ENCODE data around the gene ZNF765.
A peak's percentile ranks its signal among the peaks of the same experiment; 100 is the strongest.
"Not testable (repeated sequence)": the region's sequence is repeated elsewhere in the genome, so short reads cannot be mapped to it uniquely, and the experiment has no call there.

ZNF765 gene

DNA sequence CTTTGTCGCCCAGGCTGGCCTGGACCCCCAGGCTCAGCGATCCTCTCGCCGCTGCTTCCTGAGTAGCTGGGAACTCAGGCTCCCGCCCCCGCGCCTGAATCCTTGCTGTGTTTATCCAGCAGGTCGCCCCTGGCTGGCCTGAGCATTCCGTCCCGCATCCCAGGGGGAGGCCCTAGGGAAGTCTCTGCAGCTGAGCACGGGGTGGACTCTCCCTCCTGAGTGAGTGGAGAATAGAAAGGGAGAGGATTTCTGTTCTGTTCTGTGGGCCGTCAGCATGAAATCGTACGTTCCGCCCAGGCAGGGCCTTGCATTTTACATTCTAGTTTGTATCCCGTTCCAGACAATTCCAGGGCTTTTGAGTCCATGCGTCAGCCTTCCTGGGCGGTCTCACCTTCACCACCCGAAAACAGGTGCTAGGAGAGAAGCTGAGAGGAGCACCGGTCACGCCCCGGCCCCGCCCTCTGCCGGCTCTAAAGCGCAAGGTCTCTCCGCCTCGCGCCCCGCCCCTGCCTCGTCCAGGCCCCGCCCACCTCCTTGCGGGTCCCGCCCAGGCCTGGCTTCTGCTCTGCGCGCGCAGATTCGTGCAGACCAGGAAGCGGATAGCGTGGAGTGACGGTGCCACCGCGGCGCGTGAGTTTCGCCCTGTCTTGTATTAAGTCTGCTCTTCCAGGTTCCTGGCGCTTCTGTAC, 36.6 kb downstream of the ZNF765 start, which contains the start of gene ZNF761:
Gene ZNF761 (plus strand): TSS at position 586 of the 689 bp plus-strand sequence. CDS start 15,285 bp downstream, outside the sequence.
- DNase-seq (peak; percentile 97 to 99 (median 99)), ATAC-seq (replicated peaks) (peak; percentile 98)
- H3K4me1 Mint-ChIP-seq (ENCODE audit: low read depth in 2 of 2) = peaks cover 20 to 31% of the 10 kb centered on the region in 2 donors
- no peaks in the 10 kb centered on the region for H3K9me3 Mint-ChIP-seq
- H3K36me3 Mint-ChIP-seq (ENCODE audit: insufficient read depth) = peaks cover 17% of the 10 kb centered on the region
- H3K27me3 Mint-ChIP-seq = no peaks in the 10 kb centered on the region
- H3K27ac Mint-ChIP-seq = peak within 1 kb of the TSS; percentile 90 to 96
- peak within 1 kb of the TSS; percentile 82 to 87 for H3K4me3 Mint-ChIP-seq

DNA sequence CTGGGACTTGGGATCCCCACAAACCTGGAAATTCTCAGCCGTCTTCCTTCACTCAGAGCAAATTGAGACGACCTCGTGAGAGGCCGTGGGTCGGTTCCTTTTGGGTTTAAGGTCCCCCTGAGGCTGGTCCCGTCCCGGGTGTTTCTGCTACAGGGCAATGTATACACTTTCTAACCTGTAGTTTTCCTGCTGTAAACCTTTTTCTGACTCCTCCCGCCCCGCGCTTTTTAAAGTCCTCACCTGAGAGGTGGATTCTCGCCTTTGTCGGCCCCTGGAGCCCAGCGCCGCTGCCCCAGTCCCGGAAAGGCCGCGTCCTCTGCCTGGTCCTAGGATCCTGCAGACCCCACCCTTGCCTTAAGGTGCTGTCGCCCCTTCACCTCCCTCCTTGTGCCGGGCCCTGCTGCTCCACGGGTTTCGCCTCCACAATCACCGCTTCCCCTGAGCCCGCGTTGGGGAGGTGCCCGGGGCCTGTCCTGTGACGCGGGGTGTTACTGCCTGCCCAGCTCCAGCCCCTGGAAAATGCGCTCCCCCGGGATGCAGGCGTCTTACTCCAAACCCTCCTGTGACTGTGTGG, 37.2 kb downstream of the ZNF765 start:
- Mint-ChIP-seq H3K27me3 (no peaks in the 10 kb centered on the region), H3K9me3 (no peaks in the 10 kb centered on the region), H3K4me1 (ENCODE audit: low read depth in 2 of 2) (peaks cover 20 to 31% of the 10 kb centered on the region in 2 donors), H3K27ac (peak overlapping the region; percentile 90 to 96), H3K4me3 (peak overlapping the region; percentile 82 to 87), H3K36me3 (ENCODE audit: insufficient read depth) (peaks cover 17% of the 10 kb centered on the region)
- ATAC-seq (replicated peaks) (peak; percentile 42), DNase-seq (no peak)

DNA sequence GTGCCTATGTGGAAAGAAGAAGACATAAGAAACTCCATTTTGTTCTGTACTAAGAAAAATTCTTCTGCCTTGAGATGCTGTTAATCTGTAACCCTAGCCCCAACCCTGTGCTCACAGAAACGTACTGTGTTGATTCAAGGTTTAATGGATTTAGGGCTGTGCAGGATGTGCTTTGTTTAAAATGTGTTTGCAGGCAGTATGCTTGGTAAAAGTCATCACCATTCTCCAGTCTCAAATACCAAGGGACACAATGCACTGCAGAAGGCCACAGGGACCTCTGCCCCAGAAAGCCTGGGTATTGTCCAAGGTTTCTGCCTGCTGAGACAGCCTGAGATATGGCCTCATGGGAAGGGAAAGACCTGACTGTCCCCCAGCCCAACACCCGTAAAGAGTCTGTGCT, 48.9 kb downstream of the ZNF765 start:
- Mint-ChIP-seq H3K9me3 (peaks cover 1 to 30% of the 10 kb centered on the region in 2 donors), H3K36me3 (ENCODE audit: insufficient read depth) (peaks cover 31% of the 10 kb centered on the region)
- not testable (repeated sequence) for H3K27me3 Mint-ChIP-seq; ATAC-seq (replicated peaks); H3K27ac Mint-ChIP-seq; DNase-seq; H3K4me1 Mint-ChIP-seq (ENCODE audit: low read depth in 2 of 2); H3K4me3 Mint-ChIP-seq

DNA sequence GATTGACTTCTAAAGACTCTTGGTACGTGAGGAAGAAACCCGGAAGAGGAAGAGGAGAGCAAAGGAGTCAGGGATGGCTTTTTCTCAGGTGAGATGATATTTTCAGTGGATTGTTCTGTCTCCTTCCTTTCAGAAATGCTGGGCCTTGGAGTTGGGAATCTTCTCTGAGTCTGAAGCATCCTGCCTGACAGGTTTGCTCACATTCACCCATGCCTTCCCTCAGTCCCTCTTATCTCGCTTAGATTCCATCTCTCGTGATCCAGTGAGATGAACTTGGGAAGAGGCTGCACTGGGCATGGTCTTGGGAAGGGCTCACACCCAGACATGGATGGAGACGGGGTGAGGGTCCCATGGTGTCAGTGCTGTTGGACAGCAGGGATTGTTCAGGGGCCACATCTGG, 52.2 kb downstream of the ZNF765 start:
- not testable (repeated sequence) for ATAC-seq (replicated peaks); H3K27me3 Mint-ChIP-seq
- peaks cover 1 to 23% of the 10 kb centered on the region in 2 donors for H3K9me3 Mint-ChIP-seq

DNA sequence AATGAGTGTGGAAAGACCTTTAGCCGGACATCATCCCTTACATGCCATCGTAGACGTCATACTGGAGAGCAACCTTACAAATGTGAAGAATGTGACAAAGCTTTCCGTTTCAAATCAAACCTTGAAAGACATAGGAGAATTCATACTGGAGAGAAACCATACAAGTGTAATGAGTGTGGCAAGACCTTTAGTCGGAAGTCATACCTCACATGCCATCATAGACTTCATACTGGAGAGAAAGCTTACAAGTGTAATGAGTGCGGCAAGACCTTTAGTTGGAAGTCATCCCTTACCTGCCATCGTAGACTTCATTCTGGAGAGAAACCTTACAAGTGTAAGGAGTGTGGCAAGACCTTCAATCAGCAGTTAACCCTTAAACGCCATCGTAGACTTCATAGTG, 60.9 kb downstream of the ZNF765 start:
- Mint-ChIP-seq H3K4me3 (no peak overlapping the region), H3K9me3 (peaks cover 23 to 36% of the 10 kb centered on the region in 2 donors), H3K27me3 (no peaks in the 10 kb centered on the region), H3K4me1 (ENCODE audit: low read depth in 2 of 2) (no peaks in the 10 kb centered on the region), H3K36me3 (ENCODE audit: insufficient read depth) (peaks cover 40% of the 10 kb centered on the region), H3K27ac (no peak overlapping the region)
- DNase-seq (no peak), ATAC-seq (replicated peaks) (no peak)

More for the DNA sequence above, 52.2 kb downstream of the ZNF765 start:
- not testable (repeated sequence) for H3K4me3 Mint-ChIP-seq; DNase-seq; H3K4me1 Mint-ChIP-seq (ENCODE audit: low read depth in 2 of 2); H3K27ac Mint-ChIP-seq
- peaks cover 43% of the 10 kb centered on the region for H3K36me3 Mint-ChIP-seq (ENCODE audit: insufficient read depth)

DNA sequence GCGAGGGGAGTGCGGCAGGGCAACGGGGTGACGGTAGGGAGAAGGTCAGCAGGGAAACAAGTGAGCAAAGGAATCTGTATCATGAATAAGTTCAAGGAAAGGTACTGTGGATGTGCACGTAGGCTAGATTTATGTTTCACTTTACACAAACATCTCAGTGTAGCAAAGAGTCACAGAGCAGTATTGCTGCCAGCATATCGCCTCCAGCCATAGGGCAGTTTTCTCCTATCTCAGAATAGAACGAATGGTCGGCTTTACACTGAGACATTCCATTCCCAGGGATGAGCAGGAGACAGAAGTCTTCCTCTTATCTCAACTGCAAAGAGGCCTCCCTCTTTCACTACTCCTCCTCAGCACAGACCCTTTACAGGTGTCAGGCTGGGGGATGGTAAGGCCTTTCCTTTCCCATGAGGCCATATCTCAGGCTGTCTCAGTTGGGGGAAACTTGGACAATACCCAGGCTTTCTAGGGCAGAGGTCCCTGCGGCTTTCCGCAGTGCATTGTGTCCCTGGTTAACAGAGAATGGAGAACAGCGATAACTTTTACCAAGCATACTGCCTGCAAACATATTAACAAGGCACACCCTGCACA, 65.3 kb downstream of the ZNF765 start:
- peaks cover 31 to 48% of the 10 kb centered on the region in 2 donors for H3K9me3 Mint-ChIP-seq
- H3K36me3 Mint-ChIP-seq (ENCODE audit: insufficient read depth) = not testable (repeated sequence)

DNA sequence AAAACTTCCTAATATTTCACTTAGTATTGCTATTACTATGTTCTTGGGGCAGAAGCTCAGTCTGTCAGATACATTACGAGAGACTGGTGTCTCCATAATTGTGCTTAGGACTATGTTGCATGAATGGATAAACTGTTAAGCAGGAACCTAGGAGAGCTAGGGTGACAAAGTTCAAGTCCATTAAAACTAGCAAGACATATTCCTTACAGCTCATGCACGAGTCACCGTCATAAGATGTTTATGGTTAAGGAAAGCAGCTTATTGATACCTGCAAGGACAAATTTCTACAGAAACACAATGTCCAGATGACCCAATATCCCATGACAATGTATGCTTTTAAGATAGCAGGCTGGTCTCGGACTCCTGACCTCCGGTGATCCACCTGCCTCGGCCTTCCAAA, 66.9 kb downstream of the ZNF765 start:
- DNase-seq (no peak), ATAC-seq (replicated peaks) (no peak)
- Mint-ChIP-seq H3K9me3 (peaks cover 17 to 31% of the 10 kb centered on the region in 2 donors), H3K27me3 (peaks cover 11 to 19% of the 10 kb centered on the region in 2 donors), H3K27ac (no peak overlapping the region), H3K36me3 (ENCODE audit: insufficient read depth) (no peaks in the 10 kb centered on the region), H3K4me1 (ENCODE audit: low read depth in 2 of 2) (peaks cover 0 to 5% of the 10 kb centered on the region in 2 donors), H3K4me3 (no peak overlapping the region)

More for the DNA sequence above, 65.3 kb downstream of the ZNF765 start:
- not testable (repeated sequence) for ATAC-seq (replicated peaks); H3K4me3 Mint-ChIP-seq; DNase-seq; H3K4me1 Mint-ChIP-seq (ENCODE audit: low read depth in 2 of 2); H3K27ac Mint-ChIP-seq
- H3K27me3 Mint-ChIP-seq = peaks cover 11 to 19% of the 10 kb centered on the region in 2 donors

DNA sequence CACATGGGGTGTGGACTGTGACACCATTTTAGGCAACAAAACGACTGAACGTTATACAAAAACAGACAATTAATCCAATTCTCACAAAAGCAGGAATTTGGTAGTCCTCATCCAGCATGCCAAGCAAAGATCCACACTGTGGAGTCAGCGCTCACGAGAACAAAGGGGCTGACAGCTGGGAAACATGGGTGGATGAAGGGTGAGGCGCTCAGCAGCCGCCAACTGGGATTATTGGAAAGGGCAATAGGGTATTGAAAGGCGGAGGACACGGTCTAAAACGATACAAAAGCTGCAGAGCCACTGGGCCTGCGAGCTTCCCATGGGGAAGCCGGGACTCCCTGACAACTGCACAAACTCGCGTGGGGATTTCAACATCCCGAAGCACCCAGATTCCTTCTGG, 67.9 kb downstream of the ZNF765 start:
- H3K9me3 Mint-ChIP-seq = peaks cover 14 to 28% of the 10 kb centered on the region in 2 donors
- ATAC-seq (replicated peaks) (no peak), DNase-seq (no peak)
- H3K4me3 Mint-ChIP-seq = no peak overlapping the region
- H3K27ac Mint-ChIP-seq = no peak overlapping the region
- peaks cover 0 to 6% of the 10 kb centered on the region in 2 donors for H3K4me1 Mint-ChIP-seq (ENCODE audit: low read depth in 2 of 2)
- H3K36me3 Mint-ChIP-seq (ENCODE audit: insufficient read depth) = no peaks in the 10 kb centered on the region
- peaks cover 11 to 19% of the 10 kb centered on the region in 2 donors for H3K27me3 Mint-ChIP-seq

DNA sequence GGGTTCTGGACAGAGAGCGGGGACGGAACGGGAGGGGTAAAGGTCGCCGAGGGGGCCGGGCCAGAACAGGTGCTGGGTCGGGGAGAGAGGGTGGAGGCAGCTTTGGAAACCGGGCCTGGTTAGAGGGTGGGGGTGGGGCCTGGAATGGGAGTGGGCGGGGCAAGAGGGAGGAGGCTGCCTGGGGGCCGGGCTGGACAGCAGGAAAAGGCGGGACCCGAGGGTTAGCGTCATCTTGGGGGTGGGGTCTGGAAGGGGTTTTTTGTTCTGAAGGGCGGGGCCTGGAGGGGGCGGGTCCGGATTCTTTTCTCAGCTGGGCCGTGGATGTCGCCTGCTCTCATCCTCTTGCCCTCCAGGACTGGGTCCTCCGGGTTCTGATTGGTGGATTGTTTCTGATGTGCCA, 68.3 kb downstream of the ZNF765 start:
- no peak for ATAC-seq (replicated peaks)
- Mint-ChIP-seq H3K9me3 (peaks cover 14 to 28% of the 10 kb centered on the region in 2 donors), H3K27ac (no peak overlapping the region), H3K36me3 (ENCODE audit: insufficient read depth) (no peaks in the 10 kb centered on the region), H3K4me1 (ENCODE audit: low read depth in 2 of 2) (peaks cover 2 to 10% of the 10 kb centered on the region in 2 donors), H3K27me3 (peaks cover 11 to 19% of the 10 kb centered on the region in 2 donors), H3K4me3 (no peak overlapping the region)
- DNase-seq = no peak

DNA sequence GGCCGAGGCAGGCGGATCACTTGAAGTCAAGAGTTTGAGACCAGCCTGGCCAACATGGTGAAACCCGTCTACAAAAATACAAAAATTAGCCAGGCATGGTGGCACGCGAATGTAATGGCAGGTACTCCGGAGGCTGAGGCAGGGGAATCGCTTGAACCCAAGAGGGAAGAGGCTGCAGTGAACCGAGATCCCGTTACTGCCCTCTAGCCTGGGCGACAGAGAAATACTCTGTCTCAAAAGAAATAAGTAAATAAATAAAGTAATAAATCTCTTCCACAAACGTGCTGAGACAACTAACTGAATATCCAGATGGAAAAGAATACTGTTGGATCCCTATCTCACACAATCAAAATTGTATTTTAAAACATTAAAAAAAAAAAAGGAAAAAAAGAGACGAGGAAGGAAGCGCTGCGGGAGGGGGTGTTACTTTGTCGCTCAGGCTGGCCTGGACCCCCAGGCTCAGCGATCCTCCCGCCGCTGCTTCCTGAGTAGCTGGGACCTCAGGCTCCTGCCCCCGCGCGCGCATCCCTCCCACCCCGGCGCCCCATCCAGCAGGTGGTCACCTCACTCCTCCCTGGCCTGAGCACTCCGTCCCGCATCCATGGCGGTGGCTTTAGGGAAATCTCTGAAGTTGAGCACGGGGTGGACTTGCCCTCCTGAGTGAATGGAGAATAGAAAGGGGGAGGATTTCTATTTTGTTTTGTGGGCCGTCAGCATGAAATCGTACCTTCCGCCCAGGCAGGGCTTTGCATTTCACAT, 72.0 kb downstream of the ZNF765 start:
- Mint-ChIP-seq H3K27me3 (peaks cover 11 to 19% of the 10 kb centered on the region in 2 donors), H3K27ac (peak overlapping the region in 1 of 2 donors; percentile 84), H3K9me3 (peaks cover 10 to 23% of the 10 kb centered on the region in 2 donors), H3K4me3 (peak overlapping the region; percentile 84 to 89), H3K36me3 (ENCODE audit: insufficient read depth) (no peaks in the 10 kb centered on the region), H3K4me1 (ENCODE audit: low read depth in 2 of 2) (peaks cover 10 to 29% of the 10 kb centered on the region in 2 donors)
- ATAC-seq (replicated peaks) = peak; percentile 36
- DNase-seq = no peak

DNA sequence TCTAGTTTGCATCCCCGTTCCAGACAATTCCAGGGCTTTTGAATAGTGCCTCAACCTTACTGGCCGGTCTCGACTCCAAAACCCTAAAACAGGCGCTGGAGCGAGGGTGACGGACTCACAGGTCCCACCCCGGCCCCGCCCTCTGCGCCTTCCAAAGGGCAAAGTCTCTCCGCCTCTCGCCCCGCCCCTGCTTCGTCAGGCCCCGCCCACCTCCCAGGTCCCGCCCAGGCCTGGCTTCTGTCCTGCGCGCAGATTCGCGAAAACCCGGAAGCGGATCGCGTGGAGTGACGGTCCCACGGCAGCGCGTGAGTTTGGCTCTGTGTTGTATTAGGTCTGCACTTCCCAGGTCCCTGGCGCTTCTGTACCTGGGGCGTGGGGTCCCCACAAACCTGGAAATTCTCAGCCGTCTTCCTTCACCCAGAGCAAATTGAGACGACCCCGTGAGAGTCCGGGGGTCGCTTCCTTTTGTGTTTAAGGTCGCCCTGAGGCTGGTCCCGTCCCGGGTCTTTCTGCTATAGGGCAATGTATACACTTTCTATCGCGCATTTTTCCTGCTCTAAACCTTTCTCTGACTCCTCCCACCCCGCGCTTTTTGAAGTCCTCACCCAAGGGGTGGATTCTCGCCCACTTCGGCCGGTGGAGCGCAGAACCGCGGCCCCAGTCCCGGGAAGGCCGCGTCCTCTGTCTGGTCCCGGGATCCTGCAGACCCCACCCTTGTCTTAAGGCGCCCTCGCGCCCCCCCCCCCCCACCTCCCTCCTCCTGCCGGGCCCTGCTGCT, 72.7 kb downstream of the ZNF765 start, which contains the start of gene ZNF813:
Gene ZNF813 (plus strand): TSS at position 249 of the 778 bp plus-strand sequence. CDS start 16,090 bp downstream, outside the sequence.
- H3K4me3 Mint-ChIP-seq = peak within 1 kb of the TSS; percentile 84 to 89
- H3K36me3 Mint-ChIP-seq (ENCODE audit: insufficient read depth) = no peaks in the 10 kb centered on the region
- peaks cover 10 to 17% of the 10 kb centered on the region in 2 donors for H3K27me3 Mint-ChIP-seq

DNA sequence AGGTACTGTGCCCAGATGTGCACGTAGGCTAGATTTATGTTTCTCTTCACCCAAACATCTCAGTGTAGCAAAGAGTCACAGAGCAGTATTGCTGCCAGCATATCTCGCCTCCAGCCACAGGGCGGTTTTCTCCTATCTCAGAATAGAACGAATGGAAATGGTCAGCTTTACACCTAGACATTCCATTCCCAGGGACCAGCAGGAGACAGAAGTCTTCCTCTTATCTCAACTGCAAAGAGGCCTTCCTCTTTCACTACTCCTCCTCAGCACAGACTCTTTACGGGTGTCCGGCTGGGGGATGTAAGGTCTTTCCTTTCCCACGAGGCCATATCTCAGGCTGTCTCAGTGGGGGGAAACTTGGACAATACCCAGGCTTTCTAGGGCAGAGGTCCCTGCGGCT, 73.7 kb downstream of the ZNF765 start:
- H3K27me3 Mint-ChIP-seq; DNase-seq; ATAC-seq (replicated peaks); H3K36me3 Mint-ChIP-seq (ENCODE audit: insufficient read depth): not testable (repeated sequence)
- Mint-ChIP-seq H3K4me1 (ENCODE audit: low read depth in 2 of 2) (peaks cover 10 to 37% of the 10 kb centered on the region in 2 donors), H3K4me3 (peak overlapping the region; percentile 84 to 89), H3K27ac (peak overlapping the region in 1 of 2 donors; percentile 84), H3K9me3 (peaks cover 2 to 12% of the 10 kb centered on the region in 2 donors)

More for the DNA sequence above, 72.7 kb downstream of the ZNF765 start, which contains the start of gene ZNF813:
- DNase-seq (peak; percentile 91 to 98 (median 91)), ATAC-seq (replicated peaks) (peak; percentile 97)
- peak within 1 kb of the TSS; percentile 59 to 84 for H3K27ac Mint-ChIP-seq
- H3K4me1 Mint-ChIP-seq (ENCODE audit: low read depth in 2 of 2) = peaks cover 10 to 35% of the 10 kb centered on the region in 2 donors
- H3K9me3 Mint-ChIP-seq = peaks cover 9 to 21% of the 10 kb centered on the region in 2 donors
